Left lobe of liver (tissue), 2 donors: ENCODE data around the gene TP53I11. TPM values are rescaled to one million over a fixed set of nuclear protein-coding genes. Genes with fewer than 3 reads are reported as not detected.

Experiments used
- ATAC-seq: fragments of 200-7000 bp; cut with Tn5 transposase; one replicate; pipeline ENCODE4 v1.9.1; 2020; ENCODE audit warnings: mild to moderate bottlenecking, moderate library complexity
- DNase-seq: peaks from one replicate; pipeline ENCODE4 v3.0.0-alpha.2; 2020; ENCODE audit warnings: low spot score
- total RNA-seq: library from RNA; stranded (reverse); gene quantifications from one replicate; pipeline ENCODE4 v1.2.1, GENCODE V29; 2021
- donor health status: DM: no; HTN: no; CAD: no; lungs with moderate emphysema.
- donor health status: DM: no; HTN: yes; CAD: no.

Gene TP53I11, protein sequence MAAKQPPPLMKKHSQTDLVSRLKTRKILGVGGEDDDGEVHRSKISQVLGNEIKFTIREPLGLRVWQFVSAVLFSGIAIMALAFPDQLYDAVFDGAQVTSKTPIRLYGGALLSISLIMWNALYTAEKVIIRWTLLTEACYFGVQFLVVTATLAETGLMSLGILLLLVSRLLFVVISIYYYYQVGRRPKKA
- total RNA-seq: 8.7 TPM

DNA sequence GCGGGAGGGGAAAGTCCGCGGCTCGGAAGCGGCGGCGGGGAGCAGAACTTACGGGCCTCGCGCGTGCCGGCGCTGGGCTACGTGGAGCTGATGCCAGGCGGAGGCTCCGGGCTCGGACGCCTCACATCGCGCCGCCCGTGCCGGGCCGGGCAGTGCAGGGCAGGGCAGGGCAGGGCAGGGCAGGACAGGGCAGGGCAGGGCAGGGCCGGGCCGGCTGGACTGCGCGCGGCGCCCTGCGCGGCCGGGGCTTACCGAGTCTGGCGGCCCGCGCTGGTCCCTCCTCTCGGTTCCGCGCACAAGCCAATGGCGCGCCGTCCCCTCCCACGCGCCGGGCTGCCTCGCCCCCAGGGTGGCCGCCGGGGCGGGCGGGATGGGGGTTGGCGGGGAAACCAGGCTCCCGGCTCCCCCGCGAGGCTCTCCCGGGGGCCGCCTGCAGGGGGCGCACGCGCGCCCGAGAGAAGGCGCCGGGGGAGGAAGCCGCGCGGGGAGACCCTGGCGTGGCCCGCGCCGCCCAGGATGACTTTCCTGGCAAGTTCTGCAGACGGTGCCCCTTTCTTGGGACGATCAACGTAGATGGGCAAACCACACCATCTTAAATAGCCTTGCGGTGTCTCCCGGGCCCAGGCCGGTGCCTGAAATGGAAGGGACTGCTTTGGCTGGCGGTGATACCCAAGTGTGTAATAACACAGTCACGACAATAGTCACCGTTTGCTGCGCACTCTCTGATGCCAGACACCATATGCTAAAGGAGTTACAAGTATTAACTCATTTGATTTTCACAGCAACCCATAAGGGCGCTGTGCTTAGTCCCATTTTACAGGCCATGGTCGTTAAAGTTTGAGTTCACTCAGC is at the start of gene TP53I11:
Gene TP53I11, minus strand, starts transcription at position 259 of the 852 bp plus-strand sequence. CDS start 12,548 bp downstream, outside the sequence.
- DNase-seq (peak; percentile 69), ATAC-seq (peak; percentile 78)

DNA sequence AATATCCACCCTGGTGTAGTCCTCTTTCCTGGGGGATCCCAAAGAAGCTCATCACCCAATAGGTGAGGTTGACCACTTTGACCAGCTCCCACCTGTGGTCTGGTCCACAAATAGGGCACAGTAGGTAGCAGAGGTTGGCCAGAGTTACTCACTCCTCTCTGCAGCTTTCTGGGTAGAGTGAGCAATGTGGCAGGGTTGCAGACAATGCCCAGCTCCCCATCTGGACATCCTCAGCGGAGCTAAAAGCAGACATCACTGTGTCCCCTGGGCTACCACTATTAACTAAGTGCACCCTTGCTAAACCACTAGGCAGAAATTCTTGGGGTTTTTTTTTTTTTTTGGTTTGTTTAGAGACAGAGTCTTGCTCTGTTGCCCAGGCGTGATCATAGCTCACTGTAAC is 48.4 kb upstream of the TP53I11 start:
- no peak for DNase-seq
- no peak for ATAC-seq

DNA sequence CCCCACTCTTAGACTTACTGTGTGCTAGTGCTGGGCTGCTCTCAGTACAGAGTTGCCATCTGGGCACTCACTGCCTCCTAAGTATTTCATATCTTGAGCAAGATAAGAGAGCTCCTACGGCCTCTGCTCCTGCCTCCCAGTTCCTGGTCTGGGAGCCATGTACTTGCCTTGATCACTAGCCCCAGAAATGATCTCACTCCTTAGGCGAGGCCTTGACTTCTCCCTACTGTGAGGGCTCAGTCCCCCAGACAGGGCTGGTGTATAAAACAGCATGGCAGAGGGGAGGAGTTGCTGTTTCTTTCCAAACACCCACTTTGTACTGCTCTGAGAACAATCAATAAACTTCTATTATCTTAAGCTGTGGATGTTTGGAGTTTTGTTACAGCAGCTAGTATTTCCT is 47.4 kb upstream of the TP53I11 start:
- ATAC-seq: no peak
- DNase-seq: no peak

DNA sequence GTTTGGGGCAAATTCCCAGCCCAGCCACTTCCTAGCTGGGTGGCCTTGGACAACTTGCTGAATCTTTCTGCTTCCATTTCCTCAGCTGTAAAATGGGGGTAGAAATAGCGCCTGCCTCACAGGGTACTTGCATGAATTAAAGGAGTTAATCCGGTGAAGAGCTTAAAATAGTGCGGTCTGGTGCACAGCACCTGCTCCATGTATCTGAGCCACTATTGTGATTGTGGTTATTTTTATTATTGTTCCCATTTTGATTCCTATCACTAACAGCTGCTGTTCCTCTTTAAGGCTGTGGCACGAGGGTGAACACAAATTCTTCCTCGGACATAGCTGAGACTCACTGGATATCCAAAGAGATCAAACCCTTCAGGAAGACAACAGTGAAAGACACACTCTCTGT is 46.9 kb upstream of the TP53I11 start:
- ATAC-seq (no peak), DNase-seq (no peak)

DNA sequence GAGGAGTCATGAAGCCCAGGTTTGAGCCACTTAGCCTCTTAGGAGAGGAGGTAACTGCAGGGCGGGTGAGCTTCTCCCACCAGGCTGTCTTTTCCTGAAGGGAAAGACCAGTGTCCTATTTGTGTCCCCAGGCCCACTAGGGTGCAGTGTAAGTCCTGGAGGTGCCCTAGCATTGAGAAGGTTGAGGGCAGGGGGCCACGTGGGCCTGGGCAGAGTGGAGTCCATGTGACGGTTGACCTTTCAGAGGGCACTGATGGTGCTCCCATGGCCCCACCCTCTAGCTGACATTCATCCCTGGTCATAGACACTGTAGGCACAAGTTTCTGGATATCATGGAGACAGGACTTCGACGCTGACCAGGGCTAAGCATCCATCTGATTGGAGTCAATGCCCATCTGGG is 44.1 kb upstream of the TP53I11 start:
- ATAC-seq (no peak), DNase-seq (no peak)

DNA sequence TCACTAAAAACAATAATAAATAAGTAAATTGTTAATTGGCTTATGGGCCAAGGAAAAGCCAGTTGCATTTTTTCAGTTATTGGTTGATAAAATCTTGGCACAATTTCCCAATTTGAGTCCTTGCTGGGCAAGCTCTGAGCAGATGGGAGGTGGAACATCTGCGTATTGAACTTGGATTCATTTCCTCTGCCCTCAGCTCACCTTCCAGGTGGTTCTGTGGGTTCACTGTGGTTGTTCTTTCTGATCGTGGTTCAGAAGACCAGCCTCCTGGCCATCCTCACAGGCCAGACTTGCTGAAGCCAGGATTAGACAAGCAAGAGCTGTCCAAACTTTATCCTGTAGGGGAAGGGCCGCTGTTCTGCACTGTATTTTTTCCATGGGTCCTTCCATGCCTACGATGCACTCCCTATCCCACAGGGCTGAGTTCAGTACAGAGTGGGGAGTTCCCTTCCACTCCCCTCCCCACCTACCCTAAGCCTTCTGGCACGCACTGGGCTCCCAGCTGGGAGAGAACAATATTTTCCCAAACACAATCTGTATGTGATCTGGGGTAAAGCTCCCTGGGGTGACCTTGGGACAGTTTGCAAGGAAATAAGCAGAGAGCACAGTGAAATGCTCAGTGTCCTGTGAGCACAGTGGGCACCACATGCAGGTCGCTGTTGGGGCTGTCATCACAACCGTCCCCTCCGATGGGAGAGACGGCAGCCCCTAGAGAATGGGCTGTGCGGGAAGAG is 43.5 kb upstream of the TP53I11 start:
- DNase-seq (no peak), ATAC-seq (no peak)

DNA sequence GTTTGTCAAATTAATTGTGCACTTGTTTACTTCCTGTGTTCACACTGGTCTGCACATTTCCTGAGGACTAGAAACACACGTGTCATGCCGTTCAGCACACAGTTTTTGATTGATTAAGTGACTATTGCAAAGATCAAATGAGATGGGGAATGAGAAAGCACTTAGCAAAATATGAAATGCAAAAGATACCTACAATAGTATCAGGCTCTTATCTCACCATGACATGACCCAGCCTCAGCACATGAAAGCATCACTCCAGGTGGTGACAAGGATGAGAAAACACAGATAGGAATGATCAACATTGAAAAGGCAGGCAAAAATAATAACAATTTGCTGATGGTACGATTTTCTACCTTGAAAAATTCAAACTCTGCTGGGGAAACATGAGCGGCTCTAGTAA is 42.1 kb upstream of the TP53I11 start:
- DNase-seq: no peak
- ATAC-seq: no peak

DNA sequence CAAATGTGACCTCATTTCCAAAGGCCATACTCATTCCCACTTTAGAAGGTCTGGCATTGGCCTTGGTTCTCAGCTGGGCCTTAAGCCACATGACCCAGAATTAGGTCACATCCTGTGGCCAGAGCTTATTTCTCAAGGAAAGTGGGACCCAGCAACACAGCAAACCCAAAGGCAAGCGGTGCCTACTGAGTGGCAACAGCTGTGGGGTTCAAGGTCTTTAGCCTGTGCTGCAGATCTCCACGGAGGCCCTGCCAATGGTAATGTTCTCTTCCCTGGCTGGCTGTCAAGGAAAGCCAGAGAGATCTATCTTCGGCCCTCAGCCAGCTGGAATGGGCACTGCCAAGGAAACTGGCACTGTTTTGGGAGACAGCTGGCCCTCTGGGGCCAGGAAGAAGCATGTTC is 41.5 kb upstream of the TP53I11 start:
- DNase-seq (no peak), ATAC-seq (no peak)

DNA sequence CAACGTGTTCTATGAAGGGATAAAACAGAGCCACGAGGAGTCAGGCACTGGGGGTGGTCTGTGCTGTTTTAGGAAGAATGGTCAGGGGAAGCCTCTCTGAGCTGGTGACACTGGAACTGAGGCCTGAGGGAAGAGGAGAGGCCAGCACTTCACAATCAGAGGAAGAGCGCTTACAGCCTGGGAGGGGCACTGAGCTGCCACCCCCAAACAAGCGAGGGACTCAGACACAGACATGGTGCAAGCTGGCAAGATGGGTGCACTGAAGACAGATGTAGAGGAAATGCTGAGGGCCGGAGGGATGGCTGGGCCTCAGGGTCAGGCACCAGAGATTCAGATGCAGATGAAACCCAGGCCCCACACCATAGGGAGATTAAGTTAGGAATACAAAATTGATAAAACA is 40.0 kb upstream of the TP53I11 start:
- no peak for ATAC-seq
- DNase-seq: no peak

DNA sequence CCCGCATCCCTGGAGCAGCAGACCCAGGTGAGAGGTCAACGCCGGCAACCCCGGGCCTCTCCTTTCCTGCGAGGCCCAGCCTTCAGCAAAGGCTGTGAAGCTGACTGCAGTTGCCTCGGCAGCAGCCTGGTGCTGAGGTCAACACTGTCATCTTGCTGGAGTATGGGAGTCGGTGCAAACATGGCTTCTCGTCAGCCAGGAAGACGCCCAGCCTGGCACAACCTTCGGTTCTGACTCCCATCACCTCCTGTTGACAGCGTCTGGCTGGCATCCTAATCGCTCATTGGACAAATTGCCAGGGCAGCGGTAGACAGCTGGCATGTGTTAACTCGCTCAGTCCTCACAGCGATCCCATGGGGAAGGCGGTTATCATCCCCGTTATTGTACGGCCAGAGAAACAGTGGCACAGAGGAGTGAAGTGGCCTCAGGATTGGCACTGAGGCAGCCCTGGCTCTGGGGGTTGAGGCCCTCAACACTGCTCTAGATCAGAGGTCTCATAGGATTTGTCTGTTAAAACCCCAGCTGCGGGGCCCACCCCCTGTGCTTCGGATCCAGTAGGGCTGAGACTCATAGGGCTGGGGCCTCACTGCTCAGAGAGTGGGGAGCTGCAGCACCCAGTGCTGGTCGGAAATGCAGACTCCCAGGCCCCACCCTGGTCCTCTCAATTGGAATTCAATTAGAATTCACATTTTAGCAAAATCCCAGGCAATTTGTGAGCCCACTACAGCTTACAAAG is 39.3 kb upstream of the TP53I11 start:
- no peak for DNase-seq
- no peak for ATAC-seq

DNA sequence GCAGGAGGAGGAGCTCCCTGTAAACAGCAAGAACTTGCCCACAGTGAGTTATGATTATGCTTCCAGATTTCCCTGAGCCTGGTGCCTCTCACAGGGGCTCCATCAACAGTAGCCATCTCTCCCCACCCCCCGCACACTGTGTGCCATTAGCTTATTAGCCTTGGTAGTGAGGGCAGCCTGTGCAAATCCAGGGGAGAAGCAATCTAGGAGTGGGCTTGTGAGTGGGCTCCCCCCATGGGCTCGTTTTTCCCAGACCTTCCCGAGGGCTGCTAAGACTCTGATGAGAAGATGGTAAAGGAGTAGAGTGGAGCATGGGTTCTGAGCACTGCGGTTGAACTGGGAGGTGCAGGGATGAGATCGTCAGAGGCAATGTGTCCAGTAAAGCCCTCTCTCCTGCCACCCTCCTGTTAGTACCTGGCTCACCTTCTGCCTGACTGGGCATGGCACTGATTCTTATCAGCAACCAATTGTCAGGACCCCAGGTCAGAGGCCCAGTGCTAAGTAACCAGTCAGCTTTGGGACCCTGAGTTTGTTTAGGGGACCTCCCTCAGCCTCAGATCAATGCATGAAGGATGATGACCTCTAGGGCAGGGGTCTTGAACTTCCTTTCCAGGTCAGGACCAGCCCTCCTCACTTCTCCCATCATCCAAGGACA is 38.4 kb upstream of the TP53I11 start:
- DNase-seq (peak; percentile 18), ATAC-seq (no peak)

DNA sequence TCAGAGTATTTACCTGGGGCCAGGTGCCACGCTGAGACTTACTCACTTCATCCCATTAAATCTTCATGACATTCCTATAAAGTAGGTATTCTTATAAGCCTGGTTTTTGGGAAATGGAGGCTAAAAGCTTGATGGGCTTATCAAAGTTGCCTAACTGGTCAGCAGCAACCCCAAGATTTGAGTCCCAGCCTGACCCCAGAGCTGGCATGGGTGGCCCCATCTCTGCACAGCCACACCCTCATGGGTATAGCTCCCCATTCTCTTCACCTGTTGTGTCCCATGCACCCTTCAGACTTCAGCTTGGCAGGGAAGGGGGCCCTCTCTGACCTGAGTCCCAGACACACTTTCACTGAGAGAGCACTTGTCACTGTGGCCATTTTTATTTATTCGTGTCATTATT is 37.4 kb upstream of the TP53I11 start:
- ATAC-seq (no peak), DNase-seq (peak; percentile 23)

DNA sequence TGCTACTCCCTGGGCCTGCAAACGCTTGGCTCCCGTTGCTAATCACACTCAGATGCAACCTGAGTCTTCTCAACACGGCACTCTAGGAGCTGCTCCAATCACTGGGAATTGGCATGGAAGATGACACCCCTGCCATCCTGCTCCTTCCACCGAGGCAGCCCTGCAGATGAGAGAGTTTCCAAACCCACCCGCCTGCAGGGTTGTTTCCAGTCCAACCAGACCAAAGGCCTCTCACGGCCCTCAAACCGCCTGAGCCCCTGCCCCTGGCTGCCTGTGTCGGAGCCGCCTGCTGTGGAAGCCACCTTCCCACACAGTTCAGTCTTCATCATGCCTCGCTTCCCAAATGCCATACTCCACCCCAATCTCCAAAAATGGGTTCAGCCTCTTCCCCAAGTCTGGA is 36.8 kb upstream of the TP53I11 start:
- ATAC-seq: no peak
- peak; percentile 36 for DNase-seq

DNA sequence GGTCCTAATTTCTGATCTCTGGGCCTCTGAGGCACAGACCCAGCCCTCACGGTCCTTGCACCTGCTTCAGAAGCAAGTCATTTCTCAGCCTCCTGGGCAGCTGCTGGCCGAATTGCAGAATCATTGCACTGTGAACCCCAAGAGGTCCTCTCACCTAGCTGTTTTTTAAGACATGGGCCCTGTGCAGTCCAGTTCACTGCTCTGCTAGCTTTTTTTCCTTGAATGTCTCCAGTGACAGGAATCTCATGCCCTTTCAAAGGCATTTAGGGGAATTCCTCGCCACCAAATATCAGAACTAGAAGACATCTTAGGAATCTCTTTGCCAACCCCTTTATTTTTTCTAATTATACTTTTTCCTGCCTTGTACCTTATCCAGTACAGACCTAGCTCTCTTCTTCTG is 35.6 kb upstream of the TP53I11 start:
- no peak for ATAC-seq
- DNase-seq: peak; percentile 10

DNA sequence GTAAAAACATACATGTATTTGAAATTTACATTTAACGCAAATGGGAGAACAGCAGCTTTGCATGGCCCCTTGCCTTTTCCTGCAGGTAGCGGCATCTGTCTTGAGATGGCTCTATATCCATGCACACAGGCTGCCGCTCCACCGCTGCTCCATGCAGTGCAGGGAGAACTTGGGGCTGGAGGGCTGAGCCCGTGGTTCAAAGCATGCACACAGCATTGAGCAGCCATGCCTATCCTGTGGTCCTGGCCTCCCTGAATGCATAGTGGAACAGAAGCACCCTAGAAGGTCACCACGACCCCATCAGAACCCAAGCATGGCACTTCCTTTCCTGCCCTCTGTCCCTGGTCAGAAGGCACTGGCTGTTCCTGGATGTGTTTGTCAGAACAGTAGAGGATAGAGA is 35.0 kb upstream of the TP53I11 start:
- peak; percentile 33 for DNase-seq
- no peak for ATAC-seq

DNA sequence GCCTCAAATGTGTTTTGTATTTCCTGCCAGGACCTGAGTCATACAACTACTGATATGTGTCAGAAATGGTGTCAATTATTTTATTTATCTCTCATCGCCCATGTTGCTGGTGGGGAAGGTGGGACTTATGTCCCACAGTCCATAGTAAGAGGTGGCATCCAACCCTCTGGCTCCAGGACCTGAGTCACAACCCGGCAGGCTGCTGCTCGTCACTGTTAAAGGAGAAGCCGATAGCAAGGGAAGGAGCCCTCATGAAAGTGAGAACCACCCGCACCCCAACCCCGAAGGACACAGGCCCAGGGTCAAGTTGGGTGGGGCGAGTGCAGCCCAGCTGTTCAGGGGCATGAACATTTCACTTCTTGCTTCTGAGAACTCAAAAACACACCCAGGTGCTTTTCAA is 33.1 kb upstream of the TP53I11 start:
- DNase-seq: peak; percentile 33

DNA sequence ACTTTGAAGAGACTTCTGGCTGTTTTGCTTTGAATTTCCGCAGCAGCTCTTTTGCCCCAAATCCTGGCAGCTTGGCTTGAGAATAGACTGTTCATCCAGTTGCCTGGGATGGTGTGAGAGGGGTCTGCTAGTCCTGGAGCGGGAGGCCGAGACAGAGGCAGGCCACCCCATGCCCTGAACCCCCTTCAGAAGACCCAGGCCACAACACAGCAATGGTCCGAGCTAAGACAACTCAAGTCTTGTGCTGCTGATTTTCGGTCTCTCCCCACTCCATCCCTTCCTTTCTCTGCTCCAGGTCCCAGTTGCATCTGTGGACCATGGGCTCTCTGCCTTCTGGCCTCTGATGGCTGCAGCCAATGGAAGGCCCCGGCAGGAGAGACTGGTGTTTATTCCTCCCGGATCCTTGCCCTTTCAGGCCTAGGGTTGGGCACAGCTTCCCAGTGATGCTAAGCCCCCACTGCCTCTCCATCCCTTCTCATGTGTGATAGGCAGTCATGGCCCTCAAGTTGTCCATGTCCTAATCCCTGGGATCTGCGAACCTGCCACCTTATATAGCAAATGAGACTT is 31.9 kb upstream of the TP53I11 start:
- ATAC-seq (no peak), DNase-seq (peak; percentile 33)

More for the DNA sequence above, 33.1 kb upstream of the TP53I11 start:
- ATAC-seq: no peak

DNA sequence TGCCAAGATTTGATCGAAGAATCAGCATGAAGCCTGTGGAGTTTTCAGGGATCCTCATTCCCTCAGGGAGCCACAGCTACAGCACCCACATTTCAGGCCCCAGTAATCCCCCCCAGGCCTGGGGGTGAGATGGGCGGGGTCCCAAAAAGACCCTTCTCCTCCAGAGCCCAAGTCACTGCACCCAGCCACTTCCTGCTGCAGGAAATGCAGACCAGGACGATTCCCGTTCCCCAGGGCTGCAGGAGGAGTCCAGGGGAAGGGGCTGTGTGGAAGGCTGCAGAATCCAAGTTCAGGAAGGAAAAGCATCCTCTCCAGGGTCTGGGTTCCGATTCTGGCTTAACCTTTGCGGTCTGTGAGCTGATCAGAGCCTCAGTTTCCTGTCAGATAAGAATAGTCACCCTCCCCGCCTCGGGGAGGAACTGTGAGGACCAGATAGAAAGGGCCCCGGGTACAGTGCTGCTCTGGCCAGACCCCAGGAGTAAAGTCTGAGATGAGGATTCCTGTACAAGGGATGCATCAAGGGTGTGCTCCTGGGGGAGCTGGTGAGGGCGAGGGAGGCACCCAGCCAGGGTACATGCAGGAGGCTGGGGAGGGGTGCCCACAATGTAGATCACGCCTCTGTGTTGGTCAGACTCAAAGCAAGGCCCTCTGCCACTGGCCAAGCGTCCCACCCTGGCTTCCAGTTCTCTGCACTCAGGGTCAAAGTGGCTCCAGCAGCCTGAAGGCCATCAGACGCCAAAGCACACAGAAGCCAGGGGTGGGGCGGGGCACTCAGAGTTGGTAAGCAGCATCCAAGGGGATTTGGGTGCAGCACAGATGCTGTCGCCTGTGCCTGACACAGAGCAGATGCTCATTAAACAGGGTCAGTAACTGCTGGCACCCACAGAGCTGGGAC is 30.1 kb upstream of the TP53I11 start:
- no peak for ATAC-seq
- no peak for DNase-seq
